Measurements from ENCODE around the gene HAPSTR1.
"Not testable (repeated sequence)": the region's sequence is repeated elsewhere in the genome, so short reads cannot be mapped to it uniquely, and the experiment has no call there.

Gene HAPSTR1, protein sequence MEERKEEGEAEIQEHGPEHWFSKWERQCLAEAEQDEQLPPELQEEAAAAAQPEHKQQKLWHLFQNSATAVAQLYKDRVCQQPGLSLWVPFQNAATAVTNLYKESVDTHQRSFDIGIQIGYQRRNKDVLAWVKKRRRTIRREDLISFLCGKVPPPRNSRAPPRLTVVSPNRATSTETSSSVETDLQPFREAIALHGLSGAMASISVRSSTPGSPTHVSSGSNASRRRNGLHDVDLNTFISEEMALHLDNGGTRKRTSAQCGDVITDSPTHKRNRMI

DNA sequence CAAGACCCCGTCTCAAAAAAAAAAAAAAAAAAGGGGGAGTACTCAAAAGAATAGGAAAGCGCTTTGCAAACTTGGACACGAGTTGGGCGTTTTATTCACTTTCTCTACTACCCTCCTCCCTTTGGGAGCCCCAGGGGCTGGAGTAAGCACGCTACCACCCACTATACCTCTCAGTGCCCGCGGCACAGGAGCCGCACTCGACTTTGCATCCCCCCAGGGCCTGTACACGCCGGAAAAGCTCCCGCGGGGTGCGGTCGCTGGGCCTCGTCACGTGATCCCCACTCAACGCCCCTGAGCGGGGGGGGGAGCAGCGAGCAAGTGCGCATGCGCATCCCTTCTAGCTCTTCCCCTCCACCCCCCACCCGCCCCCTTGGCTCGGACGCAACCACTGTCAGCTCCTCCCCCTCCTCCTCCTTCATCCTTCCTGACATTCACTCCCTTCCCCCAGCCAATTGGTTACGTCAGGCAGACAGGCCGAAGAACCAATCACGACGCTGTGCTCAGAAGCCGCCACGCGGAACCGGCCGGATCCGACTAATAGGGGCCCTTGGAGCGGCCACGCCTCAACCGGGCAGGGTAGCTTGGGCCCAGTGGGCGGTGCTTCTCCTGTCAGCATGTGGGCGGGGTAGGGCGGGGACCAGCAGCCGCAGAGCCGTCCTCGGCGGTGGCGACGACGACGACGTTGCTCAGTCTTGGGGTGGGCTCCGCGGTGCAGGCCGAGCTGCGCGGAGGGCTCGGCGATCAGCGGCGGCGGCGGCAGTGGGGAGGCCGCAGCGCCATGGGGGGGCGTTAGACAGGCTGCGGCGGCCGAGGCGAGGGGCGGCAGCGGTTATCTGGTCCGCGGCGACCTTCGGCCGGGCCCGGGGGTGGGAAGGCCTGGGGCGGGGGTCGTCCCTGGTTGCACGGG, at the start of gene HAPSTR1:
Gene HAPSTR1, plus strand, starts transcription at position 685 of the 907 bp plus-strand sequence. CDS start 401 bp downstream, outside the sequence.
- in situ Hi-C loops (cut with MboI; ENCODE audit: low sequenced_read_pairs): no loop called here

DNA sequence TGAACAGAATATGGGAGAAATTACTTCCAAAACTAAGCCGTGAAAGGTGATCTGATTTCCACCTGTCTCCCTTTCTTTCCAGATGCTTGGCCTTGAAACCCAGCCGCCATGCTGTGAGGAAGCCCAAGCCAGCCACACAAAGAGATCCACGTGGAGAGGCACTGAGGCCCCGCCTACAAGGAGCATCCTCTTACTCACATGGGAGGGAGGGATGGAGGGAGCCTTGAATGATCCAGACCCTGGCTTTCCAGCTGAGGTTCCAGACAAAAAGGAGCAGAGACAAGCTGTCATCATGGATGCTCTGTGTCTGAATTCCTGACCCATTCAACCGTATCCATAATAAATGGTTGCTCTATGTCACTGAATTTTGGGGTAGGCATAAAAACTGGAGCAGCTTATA, 48.9 kb upstream of the HAPSTR1 start:
- in situ Hi-C loops (cut with MboI; ENCODE audit: low sequenced_read_pairs): no loop called here

DNA sequence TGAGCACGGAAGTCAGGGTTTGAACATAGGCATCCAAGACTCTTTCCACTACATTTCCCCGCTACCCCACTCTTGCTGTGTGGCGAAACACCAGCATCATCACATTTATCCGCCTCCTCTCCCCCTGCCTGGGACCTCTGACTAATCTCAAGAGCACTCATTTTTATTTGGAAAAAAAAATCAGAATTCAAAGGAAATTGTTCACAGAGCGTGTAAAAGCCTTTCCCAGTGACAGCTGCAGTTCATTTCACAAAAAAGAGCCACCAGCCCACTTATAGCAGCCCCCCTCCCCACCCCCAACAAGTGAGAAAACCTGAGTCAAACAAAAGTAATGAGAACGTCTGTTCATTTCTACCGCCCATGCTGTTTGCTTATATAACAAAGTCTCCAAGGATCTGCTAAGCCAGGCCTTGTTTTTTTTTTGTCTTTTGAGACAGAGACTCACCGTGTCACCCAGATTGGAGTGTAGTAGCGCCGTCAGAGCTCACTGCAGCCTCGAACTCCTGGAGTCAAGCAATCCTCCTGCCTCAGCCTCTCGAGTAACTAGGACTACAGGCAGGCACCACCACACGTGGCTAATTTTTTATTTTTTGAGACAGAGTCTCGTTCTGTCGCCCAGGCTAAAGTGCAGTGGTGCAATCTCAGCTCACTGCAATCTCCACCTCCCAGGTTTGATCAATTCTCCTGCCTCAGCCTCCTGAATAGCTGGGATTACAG, 48.3 kb upstream of the HAPSTR1 start:
- in situ Hi-C loops (cut with MboI; ENCODE audit: low sequenced_read_pairs): no loop called here

GRCh38 chr16:9045562-9045961, 45.9 kb upstream of the HAPSTR1 start:
- in situ Hi-C loops (cut with MboI; ENCODE audit: low sequenced_read_pairs): not testable (repeated sequence)

- in situ Hi-C loops (cut with MboI; ENCODE audit: low sequenced_read_pairs): no loop called here
Measured at GRCh38 chr16:9046667-9047055, 44.8 kb upstream of the HAPSTR1 start.

DNA sequence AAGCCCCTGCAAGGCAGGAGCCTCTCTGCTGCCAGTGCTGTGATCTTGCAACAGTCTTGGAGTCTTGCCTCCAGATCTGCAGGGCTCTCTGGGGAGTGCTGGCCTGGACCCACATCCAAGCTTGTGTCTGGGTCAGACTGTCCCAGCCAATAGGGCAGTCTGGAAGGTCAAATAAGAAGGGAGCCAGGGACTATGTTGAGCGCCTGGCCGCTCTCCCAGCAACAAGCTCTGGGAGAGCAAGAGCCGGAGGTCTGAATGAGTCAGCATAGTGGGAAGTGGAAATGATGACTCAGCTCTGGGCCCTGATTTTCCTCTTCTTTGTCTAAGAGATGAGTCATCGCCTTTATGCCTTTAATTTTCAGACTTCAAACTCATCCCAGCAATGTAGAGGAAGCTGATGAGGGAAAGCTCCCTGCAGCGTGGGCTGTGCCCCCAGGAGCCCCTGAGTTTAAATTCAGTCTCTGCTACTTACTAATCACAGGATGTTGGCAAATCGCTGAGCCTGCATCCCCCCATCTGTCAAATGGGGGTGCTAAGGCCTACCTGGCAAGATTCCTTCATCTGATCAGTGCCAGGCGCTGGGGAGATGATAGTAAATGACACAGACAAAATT, 43.6 kb upstream of the HAPSTR1 start:
- in situ Hi-C loops (cut with MboI; ENCODE audit: low sequenced_read_pairs): no loop called here

DNA sequence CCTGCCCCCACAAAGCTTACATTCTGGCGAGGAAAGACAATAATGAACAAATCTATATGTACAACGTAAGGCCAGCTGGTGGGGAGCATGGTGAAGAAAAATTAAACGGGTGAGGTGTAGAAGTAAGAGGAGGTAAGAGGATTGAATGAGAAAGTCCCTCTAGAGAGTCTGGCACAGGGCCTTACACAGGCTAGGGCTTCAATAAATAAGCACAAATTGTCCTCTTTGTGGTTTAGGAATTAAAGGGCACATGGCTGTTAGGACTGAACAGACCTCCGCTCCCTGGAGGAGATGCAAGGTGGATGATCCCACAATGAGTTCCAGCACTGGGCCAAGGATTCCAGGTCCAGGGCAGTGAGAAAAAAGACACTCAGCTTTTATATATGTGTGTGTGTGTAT, 43.1 kb upstream of the HAPSTR1 start:
- in situ Hi-C loops (cut with MboI; ENCODE audit: low sequenced_read_pairs): no loop called here

DNA sequence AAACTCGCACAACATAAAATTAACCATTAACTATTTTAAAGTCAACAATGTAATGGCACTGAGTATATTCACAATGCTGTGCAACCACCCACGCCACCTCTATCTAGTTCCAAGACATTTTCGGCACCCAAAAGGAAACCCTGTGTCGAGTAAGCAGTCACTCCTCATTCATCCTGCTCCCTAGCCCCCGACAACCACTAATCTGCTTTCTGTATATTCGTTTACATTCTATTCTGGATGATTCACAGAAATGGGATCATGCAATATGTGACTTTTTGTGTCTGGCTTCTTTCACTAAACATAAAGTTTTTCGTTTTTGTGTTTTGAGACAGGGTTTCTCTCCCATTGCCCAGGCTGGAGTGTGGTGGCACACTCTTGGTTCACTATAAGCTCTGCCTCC, 42.2 kb upstream of the HAPSTR1 start:
- in situ Hi-C loops (cut with MboI; ENCODE audit: low sequenced_read_pairs): no loop called here

GRCh38 chr16:9050102-9050830, 41.2 kb upstream of the HAPSTR1 start:
- in situ Hi-C loops (cut with MboI; ENCODE audit: low sequenced_read_pairs): no loop called here

DNA sequence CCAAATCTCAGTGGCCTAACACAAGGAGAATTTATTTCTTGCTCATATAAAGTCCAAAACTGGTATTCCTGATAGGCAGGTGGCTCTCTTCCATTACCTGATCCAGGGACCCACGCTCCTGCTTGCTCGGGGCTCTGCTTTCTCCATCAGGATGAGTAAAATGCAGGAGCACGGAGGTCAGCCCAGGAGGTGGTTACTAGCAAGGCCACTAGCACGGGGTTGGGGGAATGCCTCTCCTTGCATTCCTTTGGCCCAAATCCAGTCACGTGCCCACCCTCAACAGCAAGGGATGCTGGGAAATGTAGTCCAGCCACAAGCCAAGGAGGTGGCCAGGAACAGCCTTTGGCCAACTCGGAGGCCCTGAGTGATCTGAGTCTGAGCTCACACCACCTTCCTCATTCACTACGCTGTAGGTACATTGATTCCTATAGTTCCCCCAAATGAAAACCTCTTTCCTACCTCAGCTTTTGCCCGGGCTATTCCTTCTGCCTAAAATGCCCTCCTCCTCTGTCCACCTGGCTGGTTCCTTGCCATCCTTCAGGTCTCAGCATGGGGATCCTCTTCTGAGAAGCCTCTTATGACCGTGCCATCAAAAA, 38.3 kb upstream of the HAPSTR1 start:
- in situ Hi-C loops (cut with MboI; ENCODE audit: low sequenced_read_pairs): no loop called here

DNA sequence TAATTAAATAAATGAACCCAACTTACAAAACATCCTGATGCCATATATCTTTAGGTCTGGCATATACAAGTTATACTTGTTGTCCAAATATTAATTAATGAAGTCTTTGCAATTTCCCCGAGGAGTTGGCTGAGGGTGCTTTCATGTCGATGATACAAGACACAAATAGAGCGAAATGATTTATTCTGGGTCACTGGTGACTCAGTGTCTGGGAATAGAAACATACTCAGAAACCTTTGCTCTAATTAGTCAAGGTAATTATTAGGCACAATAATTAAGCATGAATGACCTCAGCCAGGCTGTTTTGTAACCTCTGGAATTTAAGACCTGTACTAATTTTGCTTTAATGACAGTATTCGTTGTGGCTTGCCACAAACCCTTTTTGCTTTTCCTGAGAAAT, 37.0 kb upstream of the HAPSTR1 start:
- in situ Hi-C loops (cut with MboI; ENCODE audit: low sequenced_read_pairs): no loop called here

- in situ Hi-C loops (cut with MboI; ENCODE audit: low sequenced_read_pairs): no loop called here
Measured at GRCh38 chr16:9055115-9055514, 36.3 kb upstream of the HAPSTR1 start.

- in situ Hi-C loops (cut with MboI; ENCODE audit: low sequenced_read_pairs): no loop called here
Measured at GRCh38 chr16:9055661-9056060, 35.8 kb upstream of the HAPSTR1 start.

DNA sequence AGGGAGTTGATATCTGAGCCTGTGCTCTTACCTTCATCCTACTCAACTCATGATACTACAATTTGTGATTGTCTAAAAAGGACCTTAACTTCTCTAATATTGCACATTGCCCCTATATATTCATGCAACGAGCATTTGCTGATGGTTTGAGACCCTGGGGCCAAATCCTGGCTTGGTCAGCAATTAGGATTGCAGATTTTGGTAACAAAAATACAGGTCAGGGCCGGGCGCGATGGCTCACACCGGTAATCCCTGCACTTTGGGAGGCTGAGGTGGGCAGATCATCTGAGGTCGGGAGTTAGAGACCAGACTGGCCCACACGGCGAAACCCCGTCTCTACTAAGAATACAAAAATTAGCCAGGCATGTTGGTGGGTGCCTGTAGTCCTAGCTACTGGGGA, 35.4 kb upstream of the HAPSTR1 start:
- in situ Hi-C loops (cut with MboI; ENCODE audit: low sequenced_read_pairs): no loop called here

GRCh38 chr16:9058211-9058610, 33.2 kb upstream of the HAPSTR1 start:
- in situ Hi-C loops (cut with MboI; ENCODE audit: low sequenced_read_pairs): no loop called here

GRCh38 chr16:9060225-9060624, 31.2 kb upstream of the HAPSTR1 start:
- in situ Hi-C loops (cut with MboI; ENCODE audit: low sequenced_read_pairs): no loop called here

DNA sequence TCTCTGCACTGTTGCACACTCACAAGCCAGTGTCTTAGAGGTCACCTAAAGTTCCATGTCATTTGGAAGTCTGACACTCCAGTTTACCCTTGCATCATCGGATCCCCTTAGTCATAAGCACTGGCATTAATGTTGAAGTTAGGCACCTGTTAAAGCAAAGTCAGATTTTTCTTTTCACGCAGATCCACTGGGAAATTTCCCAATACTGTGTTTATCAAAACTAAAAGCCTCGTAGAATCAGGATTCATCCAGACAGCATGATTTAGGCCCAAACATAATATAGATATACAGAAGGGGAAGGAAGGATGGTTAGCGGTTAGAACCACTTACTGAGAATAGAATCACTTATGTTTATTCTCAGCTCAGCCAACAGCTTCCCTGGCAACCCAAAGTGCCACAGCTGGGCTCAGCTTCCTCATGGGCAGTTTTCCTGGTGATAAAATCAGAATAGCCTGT, 30.1 kb upstream of the HAPSTR1 start:
- in situ Hi-C loops (cut with MboI; ENCODE audit: low sequenced_read_pairs): no loop called here

- in situ Hi-C loops (cut with MboI; ENCODE audit: low sequenced_read_pairs): no loop called here
Measured at GRCh38 chr16:9062301-9062700, 29.1 kb upstream of the HAPSTR1 start.

GRCh38 chr16:9065077-9065476, 26.4 kb upstream of the HAPSTR1 start:
- in situ Hi-C loops (cut with MboI; ENCODE audit: low sequenced_read_pairs): no loop called here

- in situ Hi-C loops (cut with MboI; ENCODE audit: low sequenced_read_pairs): no loop called here
Measured at GRCh38 chr16:9068886-9069285, 22.6 kb upstream of the HAPSTR1 start.
